ENCODE results near the gene TC2N. TPM values are rescaled to one million over a fixed set of nuclear protein-coding genes. Genes with fewer than 3 reads are reported as not detected.

TC2N gene
- total and polyA plus RNA-seq, 4 donors = 0.62 to 6.4 (median 1.6) TPM

GRCh38 chr14:91877376-91877915 lies 10.1 kb upstream of the TC2N start:
- no peaks in the 10 kb centered on the region for H3K9me3 ChIP-seq (ENCODE audit: control insufficient read depth in 4 of 4, low read length in 3 of 4)
- no peak for DNase-seq (ENCODE audit: low spot score)
- 84% methylated on average over 13 of the region's 13 CpGs for WGBS

More at GRCh38 chr14:91877376-91877915, 10.1 kb upstream of the TC2N start:
- H3K27ac ChIP-seq (ENCODE audit: low read depth in 1 of 2, low read length in 2 of 2) = no peak overlapping the region
- peaks cover 1 to 16% (median 8%) of the 10 kb centered on the region in 4 donors for H3K4me1 ChIP-seq (ENCODE audit: control insufficient read depth in 4 of 4, insufficient read depth in 4 of 4, low read length in 3 of 4)
- TF ChIP-seq NR2F2 (IDR thresholded peaks at IDR 0.05) = no peak
- TF ChIP-seq, protein P1, sequence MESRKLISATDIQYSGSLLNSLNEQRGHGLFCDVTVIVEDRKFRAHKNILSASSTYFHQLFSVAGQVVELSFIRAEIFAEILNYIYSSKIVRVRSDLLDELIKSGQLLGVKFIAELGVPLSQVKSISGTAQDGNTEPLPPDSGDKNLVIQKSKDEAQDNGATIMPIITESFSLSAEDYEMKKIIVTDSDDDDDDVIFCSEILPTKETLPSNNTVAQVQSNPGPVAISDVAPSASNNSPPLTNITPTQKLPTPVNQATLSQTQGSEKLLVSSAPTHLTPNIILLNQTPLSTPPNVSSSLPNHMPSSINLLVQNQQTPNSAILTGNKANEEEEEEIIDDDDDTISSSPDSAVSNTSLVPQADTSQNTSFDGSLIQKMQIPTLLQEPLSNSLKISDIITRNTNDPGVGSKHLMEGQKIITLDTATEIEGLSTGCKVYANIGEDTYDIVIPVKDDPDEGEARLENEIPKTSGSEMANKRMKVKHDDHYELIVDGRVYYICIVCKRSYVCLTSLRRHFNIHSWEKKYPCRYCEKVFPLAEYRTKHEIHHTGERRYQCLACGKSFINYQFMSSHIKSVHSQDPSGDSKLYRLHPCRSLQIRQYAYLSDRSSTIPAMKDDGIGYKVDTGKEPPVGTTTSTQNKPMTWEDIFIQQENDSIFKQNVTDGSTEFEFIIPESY (IDR thresholded peaks at IDR 0.05) = no peak
- TF ChIP-seq HNF4A (conservative IDR thresholded peaks at IDR 0.05) = no peak
- no peak for TF ChIP-seq RAD21 (IDR thresholded peaks at IDR 0.05)
- no peak for TF ChIP-seq EGR1 (IDR thresholded peaks at IDR 0.05; ENCODE audit: low read depth in 2 of 2)
- TF ChIP-seq YY1 (IDR thresholded peaks at IDR 0.05) = no peak
- TF ChIP-seq REST (IDR thresholded peaks at IDR 0.05) = no peak
- TF ChIP-seq FOXA2 (IDR thresholded peaks at IDR 0.05) = no peak
- TF ChIP-seq FOXA1 (IDR thresholded peaks at IDR 0.05) = no peak
- TF ChIP-seq CTCF (IDR thresholded peaks at IDR 0.05; ENCODE audit: low read depth, low read length, missing input control) = no peak
- no peak for TF ChIP-seq GABPA (IDR thresholded peaks at IDR 0.05 in 1 of 2, conservative IDR thresholded peaks at IDR 0.05 in 1 of 2)
- TF ChIP-seq HNF4G (IDR thresholded peaks at IDR 0.05) = no peak
- TF ChIP-seq ATF3 (IDR thresholded peaks at IDR 0.05) = no peak
- TF ChIP-seq JUND (IDR thresholded peaks at IDR 0.05) = no peak
- TF ChIP-seq TAF1 (conservative IDR thresholded peaks at IDR 0.05) = no peak
- H3K4me3 ChIP-seq (ENCODE audit: low read depth in 1 of 3, low read length in 3 of 3) = no peak overlapping the region
- H3K9ac ChIP-seq (ENCODE audit: low read depth in 1 of 2, low read length in 2 of 2) = no peak overlapping the region
- no peaks in the 10 kb centered on the region for H3K27me3 ChIP-seq (ENCODE audit: control insufficient read depth in 4 of 4, insufficient read depth in 4 of 4, low read length in 3 of 4)
- peaks cover 0 to 2% (median 0%) of the 10 kb centered on the region in 4 donors for H3K36me3 ChIP-seq (ENCODE audit: control insufficient read depth in 4 of 4, insufficient read depth in 3 of 4, low read depth in 1 of 4, low read length in 3 of 4)
